DMS153 (cell line): ENCODE data around the gene RGL2.
"Not testable (repeated sequence)": the region's sequence is repeated elsewhere in the genome, so short reads cannot be mapped to it uniquely, and the experiment has no call there.

Experiments
- DNase-seq: peaks from one replicate; lab custom pipeline; 2025; lab: John Stamatoyannopoulos, UW

RGL2 gene

DNA sequence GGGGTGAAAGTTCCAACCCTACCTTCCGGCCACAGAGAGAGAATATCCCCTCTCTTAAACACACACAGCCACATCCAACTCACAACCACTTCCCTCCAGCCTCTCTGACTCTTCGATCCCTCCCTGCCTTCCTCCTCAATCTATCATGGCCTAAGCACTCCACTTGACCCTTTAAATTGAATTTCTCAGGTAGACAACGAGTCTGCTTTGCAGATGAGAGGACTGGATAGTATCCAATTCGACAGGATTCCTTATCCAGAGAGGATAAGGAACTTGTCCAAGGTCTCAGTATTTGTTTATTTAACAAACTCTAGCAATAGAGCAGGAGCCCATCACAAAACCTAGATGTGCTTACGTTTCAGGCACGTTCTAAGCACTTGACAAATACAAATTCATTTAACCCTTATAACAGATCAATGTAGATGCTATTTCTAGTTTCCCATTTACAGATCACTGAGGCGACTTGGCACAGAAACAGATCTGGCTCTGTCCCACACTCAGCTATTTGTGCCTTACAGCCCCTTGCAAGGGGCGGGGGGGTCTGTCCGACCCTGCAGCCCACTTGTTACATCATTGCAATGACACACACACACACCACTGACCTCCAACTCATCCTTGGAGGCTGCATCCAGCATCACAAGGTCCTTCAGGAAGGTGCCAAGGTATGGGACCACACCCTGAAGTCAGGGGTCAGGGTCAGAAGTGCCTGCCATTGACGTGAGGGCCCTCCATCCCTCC is 4.5 kb downstream of the RGL2 start:
- no peak for DNase-seq

DNA sequence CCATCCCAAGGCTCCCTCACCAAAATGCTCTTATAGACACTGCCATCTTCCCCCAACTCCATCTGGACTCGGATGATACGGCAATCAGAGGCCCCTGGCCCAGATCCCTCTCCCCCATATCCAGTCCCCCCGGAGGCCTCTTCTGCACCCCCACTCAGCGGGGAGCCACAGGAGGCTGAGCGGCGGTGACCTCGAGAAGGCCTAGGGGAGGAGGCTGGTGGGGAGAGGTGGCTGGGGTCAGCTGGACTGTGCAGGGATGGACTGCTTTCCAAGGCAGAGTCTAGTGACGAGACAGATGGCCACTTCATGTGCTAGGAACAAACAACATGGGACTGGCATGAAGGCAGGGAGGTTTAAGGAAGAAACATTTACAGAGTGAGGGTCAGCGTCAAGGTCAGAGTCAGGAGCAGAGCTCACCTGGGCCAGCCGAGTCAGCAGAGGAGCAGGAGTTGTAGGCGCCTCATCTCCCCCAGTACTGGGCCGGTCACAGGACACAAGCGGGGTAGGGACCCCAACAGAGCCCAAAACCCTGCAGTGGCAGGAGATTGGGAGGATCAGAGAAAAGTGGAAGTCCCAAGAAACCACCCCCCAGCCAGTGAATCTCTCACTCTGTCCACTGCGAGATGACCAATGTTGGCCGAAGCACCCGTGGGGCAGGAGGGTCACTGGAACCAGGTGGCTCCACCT is 5.6 kb downstream of the RGL2 start:
- DNase-seq = no peak

DNA sequence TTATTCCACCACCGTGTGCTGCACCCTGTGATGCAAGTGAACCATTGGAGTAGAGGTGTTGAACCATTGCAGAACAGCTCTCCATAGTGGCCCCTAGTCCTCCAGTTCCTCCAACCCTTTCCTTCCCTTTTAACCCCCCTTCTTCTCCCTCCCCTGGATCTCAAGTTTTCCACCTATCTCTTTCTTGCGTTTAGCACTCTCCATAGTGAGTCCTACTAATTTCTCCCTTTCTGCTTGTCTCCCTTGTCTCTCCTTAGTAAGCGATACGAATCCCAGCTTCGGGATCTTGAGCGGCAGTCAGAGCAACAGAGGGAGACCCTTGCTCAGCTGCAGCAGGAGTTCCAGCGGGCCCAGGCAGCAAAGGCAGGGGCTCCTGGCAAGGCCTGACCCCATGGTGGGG is 8.3 kb downstream of the RGL2 start:
- DNase-seq = no peak

DNA sequence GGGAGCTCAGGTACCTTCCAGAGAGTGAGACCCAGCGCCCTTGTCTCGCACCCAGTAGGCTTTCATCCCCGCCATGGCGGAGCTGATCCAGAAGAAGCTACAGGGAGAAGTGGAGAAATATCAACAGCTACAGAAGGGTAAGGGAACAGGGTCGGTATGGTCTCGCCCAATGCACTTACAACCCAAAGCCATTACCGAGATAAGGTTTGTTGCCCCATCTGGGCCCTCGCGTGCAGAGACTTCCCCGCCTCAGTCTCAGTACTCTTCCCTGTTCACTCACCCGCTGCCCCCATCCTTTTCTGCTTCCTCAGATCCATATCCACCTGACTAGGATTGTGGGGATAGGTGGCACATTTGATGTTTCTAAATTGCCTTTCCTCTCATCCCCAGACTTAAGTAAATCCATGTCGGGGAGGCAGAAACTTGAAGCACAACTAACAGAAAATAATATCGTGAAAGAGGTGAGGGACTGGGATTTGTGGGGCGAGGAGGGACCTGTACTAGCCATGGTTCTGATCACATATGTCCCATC is 8.9 kb downstream of the RGL2 start:
- DNase-seq = no peak

DNA sequence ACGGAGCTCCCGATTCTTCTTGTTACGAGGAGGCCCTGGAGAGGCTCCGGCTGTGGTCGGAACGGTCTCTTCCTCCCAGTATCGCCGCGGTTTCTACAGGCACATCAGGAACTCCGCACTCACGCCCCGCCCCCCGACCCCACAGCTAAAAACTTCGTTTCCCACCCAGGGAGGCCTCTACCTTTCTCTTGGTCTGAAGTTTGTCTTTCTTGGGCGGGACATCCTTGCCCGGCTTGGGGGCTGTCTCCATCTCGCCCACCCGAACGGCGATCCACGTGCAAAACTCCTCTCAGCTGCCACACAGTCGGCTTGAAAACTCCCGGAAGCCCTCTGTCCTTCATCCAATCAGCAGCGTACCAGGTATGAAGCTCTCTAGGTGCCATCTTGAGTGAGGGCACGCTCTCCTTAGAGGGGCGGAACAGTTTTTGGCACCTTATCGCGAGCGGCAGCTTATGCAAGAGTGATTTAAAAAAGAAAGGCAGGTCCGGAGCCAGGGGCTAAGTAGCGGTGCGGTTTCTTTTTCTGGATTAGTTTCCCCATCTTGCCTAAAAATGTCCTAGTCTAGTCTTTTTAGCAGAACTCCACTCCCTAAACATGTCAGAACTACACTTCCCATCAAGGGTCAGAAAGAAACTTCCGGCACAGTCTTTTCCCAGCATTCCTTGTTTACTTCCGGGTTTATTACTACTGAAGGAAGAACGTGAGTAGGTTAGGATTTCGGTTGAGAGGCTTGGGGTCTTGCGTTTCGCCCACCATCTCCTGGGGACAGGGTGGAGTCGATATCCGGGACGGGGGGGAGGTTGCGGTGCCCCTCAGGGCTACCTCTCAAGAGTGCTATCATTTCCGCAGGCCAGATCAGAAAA is 9.6 kb downstream of the RGL2 start, which contains the start of the genes PFDN6 and WDR46:
TSS of gene PFDN6 (plus strand) at position 681 of the 863 bp plus-strand sequence. CDS start 256 bp downstream, outside the sequence.
TSS of gene WDR46 (minus strand) at position 319 of the 863 bp plus-strand sequence. CDS start at position 250, 69 bp downstream.
- peak; percentile 84 for DNase-seq

DNA sequence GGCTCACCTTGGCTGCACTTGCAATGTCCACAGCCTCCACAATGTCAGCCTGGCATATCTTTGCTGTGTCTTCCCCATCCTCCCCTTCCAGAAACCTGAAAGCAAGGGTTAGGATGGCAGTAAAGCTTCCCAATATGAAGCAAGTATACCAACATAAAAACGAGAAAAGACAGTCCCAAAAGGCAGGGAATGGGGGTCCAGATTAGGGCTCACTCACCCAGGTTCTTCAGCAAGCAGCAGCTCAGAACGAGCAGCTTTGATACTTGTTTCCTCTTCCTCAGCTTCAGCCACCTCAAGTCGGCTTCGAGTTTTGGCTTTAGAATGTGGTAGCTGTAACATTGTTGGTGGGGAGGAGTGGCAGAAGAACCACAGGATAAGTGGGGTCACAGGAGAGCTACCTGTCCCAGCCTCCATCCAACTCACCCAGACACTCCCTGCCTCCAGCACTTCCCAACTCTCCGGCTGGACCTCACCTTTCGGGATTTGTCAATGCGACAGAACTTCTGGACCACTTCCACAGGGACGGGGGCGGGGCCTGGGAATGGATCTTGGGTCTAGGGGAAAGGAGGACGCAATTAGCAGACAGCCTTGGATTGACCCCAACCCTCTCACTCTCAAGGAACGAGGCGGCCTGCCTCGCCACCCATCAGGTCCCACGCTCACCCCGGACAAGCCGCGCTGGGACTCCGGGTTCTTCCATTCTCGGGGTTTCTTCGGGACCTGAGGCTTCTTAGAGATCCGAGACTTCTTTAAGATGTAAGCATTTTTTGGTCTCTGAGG is 10.4 kb downstream of the RGL2 start:
- no peak for DNase-seq

DNA sequence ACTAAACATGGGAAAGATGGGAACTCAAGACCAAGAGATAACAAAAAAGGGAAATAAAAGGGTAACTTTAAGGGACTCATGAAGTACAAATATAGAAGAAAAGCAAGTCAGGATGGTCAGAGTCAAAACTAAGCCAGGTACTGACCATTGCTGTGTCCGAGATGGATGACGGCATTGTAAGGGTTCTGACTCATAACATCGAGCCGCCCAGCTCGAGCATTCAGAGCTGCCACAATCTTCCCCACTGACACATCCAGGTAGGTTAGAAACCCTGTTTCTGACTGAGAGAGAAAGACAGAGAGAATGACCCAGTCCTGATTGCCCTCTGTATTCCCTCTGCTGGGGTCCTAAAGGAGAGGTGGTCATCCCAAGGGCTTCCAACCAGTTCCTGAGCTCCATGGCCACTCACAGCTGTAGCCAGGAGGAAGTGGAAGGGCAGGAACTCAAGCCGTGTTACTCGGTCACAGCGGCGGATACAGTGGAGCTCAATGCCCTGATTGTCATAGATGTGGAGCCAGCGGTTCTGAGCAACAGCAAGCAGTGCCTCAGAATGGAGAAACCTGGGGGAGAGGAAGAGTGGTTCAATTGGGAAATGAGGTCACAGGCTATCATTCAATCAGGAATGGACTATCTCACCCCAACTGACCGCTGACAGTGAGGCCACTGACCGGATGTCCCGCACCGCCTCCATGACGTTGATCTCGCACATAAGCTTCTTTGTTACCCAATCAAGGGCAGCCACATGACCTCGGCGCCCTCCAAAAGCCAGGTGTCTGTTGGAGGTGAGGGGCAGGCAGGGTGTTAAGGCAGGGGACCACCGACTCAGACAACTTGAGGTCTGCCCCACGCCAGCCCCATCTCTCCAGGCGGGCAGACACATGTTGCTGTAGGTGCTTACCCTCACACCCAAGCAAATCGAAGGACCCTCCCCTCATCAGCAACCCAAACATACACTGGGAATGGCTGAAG is 11.5 kb downstream of the RGL2 start:
- no peak for DNase-seq

DNA sequence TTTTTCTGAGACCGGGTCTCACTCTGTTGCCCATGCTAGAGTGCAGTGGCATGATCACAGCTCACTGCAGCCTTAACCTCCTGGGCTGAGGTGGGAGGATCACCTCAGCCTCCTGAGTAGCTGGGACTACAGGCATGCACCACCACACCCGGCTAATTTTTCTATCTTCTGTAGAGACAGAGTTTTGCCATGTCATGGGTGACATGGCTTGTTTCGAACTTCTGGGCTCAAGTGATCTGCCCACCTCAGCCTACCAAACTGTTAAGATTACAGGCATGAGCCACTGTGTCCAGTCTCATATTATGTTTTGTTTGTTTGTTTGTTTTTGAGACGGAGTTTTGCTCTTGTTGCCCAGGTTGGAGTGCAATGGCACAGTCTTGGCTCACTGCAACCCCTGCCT is 13.5 kb downstream of the RGL2 start:
- not testable (repeated sequence) for DNase-seq

DNA sequence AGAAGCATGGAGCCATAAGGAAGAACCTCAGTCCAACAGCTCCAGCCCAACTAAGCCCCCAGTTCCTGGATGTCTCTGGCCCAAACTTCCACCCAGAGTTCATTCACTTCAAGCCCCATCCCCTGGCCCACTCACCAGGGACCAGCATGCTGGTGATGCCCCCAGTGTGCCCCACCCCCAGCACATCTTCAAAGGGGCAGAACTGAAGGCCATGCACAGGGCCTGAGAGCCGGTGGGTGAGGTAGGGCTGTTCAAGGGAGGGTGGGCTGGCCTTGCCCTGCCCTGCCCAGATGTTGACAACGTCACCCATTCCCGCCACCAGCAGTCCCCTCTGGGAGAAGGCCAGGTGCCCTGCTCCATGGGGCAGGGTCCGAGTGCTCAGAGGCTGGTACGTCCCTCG is 18.2 kb downstream of the RGL2 start:
- DNase-seq = no peak

DNA sequence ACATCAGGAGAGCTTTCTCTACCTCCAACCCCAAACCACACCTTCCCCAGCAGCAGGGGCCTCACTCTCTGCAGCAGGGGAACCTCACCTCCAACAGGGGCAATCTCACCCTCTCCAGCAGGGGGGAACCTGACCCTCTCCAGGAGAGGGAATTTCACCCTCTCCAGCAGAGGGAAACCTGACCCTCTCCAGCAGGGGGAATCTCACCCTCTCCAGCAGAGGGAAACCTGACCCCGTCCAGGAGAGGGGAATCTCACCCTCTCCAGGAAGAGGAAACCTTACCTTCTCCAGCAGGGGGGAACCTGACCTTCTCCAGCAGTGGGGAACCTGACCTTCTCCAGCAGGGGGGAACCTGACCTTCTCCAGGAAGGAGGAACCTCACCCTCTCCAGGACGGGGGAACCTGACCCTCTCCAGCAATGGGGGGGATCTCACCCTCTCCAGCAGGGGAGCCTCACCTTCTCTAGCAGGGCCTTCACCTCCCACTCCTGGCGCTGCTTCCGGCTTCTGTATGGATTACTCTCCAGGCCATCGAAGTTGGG is 18.7 kb downstream of the RGL2 start:
- DNase-seq = peak; percentile 65

DNA sequence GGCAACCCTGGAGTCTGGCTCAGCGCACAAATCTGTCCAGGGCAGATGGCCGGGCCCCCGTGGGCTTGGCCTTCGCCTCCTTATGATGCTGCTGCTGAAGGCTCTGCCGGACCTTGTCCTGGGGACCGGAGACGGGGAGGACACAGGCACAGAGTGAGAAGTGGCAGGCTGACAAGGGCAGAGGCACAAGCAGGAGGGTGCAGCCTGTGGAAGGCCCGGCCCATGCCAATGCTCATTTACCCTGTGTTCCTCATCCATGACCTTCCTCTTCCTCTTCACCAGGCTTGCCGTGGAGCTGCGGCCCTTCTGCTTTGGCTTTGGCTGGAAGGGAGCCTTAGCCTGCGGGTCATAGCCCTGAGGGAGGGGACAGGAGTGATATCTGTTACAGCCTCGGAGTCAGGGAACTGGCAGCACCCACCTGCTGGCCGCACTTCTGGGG is 19.5 kb downstream of the RGL2 start:
- DNase-seq = no peak

DNA sequence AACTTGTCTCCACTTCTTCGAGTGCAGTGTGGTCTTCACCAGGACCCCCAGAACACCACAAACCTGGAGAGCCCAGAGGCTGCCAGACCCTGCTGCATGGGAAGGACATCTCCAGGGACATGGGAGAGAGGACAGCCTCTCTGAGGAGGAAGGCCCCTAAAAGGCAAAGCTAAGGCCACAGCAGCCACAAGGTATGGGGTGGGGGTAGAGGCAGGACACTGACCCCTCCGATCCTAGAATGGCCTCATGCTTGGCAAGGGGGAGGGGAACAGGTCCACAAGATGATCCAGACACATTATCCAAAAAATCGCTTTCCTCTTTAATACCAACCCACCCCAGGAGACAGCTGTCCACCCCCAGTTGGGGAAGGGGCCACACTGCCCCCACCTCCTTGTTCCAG is 19.9 kb downstream of the RGL2 start:
- no peak for DNase-seq

DNA sequence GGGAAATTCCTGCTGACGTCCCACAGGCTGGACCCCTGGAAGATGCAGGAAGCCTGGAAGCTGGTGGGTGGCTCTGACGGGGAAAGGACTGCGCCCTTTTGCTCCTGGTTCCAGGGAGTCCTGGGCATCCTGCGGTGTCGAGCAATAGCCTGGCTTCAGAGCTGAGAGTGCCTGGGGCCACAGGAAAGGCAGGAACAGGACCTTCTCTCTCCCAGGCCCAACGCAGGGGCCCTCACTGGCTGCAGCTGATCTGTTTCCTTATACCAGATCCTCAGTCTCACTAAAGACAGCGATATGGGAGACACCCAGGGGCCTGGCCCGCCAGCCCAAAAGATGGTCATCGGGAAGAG is 20.4 kb downstream of the RGL2 start:
- DNase-seq = no peak

DNA sequence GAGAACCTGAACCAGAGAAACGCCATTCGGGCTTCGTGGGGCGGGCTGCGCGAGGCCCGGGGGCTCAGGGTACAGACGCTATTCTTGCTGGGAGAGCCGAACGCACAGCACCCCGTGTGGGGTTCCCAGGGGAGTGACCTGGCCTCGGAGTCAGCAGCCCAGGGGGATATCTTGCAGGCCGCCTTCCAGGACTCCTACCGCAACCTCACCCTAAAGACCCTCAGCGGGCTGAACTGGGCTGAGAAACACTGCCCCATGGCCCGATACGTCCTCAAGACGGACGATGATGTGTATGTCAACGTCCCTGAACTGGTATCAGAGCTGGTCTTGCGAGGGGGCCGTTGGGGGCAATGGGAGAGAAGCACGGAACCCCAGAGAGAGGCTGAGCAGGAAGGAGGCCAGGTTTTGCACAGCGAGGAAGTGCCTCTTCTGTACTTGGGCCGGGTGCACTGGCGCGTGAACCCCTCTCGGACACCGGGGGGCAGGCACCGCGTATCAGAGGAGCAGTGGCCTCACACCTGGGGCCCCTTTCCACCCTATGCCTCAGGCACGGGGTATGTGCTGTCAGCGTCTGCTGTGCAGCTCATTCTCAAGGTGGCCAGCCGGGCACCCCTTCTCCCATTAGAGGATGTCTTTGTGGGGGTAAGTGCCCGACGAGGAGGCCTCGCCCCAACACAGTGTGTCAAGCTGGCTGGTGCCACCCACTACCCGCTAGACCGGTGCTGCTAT is 20.9 kb downstream of the RGL2 start:
- DNase-seq = no peak

DNA sequence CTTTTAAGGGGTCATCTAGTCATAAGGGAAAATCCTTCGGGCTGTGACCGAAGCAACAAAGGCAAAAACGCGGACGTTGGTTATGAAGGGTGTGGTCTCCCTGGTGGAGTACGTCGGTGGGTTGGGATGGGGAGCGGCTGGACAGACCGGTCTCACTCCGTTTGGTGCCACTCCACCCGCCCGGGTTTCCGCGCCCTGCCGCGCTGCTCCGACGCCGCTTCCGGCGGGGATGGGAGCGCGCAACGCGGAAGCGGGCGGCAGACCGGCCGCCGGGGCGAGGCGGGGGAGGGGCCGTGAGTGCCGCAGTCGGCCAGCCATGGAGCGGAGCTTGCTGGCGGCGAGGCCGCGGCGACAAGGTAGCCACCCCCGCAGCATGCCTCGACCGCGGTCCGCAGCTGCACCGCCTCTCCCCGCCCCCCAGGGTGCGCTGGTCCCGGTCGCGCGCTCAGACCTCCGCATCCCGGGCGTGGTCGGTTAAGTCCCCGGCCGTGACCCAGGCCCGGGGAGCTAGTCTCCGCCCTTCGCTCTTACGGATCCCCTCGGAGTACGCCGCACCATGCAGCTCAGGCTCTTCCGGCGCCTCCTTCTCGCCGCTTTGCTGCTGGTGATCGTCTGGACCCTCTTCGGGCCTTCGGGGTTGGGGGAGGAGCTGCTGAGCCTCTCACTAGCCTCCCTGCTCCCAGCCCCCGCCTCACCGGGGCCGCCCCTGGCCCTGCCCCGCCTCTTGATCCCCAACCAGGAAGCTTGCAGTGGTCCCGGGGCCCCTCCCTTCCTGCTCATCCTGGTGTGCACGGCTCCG is 21.7 kb downstream of the RGL2 start, which contains the start of gene B3GALT4:
TSS of gene B3GALT4 (plus strand) at position 260 of the 799 bp plus-strand sequence. CDS start at position 557, 297 bp downstream.
- peak; percentile 71 for DNase-seq

DNA sequence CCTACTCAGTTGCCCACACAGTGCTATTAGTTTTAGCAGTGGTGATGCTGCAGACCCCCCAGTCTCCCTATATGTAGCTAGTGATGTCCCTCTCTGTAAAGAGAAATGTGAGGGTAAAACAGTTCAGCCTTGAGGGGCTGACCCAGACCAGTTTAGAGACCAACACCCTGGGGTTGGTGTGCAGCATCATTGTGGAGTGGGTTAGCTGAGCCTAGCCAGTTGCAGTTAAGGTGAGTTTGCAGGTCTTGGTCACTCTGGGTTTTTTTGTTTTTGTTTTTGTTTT is 22.2 kb downstream of the RGL2 start:
- no peak for DNase-seq

DNA sequence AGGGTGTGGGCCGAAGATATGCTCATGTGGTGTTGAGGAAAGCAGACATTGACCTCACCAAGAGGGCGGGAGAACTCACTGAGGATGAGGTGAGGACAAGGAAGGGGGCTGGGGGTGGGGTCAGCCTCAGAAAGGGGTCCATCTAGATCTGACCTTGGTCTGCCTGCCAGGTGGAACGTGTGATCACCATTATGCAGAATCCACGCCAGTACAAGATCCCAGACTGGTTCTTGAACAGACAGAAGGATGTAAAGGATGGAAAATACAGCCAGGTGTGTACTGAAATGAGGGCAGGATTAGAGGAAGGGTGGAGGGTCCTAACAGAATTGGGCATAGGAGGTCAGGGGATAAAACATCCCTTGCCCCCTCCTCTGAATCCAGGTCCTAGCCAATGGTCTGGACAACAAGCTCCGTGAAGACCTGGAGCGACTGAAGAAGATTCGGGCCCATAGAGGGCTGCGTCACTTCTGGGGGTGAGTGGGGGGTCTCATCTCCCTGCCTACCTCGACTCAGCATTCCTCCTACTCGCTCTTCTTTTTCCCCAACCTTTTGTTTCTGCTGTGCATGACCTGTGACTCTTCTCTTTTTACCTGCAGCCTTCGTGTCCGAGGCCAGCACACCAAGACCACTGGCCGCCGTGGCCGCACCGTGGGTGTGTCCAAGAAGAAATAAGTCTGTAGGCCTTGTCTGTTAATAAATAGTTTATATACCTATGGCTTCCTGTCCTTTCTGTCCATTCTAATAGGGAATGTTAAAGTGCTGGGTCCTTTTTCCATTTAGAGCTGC is 22.8 kb downstream of the RGL2 start:
- DNase-seq = not testable (repeated sequence)
